ENCODE data around the gene FAM25G. TPM values are rescaled to one million over a fixed set of nuclear protein-coding genes. Genes with fewer than 3 reads are reported as not detected.
"Not testable (repeated sequence)": the region's sequence is repeated elsewhere in the genome, so short reads cannot be mapped to it uniquely, and the experiment has no call there.

FAM25G gene
- total RNA-seq, 4 donors from 2014 or later, result 41.4 to 115 (median 85.8) TPM

DNA sequence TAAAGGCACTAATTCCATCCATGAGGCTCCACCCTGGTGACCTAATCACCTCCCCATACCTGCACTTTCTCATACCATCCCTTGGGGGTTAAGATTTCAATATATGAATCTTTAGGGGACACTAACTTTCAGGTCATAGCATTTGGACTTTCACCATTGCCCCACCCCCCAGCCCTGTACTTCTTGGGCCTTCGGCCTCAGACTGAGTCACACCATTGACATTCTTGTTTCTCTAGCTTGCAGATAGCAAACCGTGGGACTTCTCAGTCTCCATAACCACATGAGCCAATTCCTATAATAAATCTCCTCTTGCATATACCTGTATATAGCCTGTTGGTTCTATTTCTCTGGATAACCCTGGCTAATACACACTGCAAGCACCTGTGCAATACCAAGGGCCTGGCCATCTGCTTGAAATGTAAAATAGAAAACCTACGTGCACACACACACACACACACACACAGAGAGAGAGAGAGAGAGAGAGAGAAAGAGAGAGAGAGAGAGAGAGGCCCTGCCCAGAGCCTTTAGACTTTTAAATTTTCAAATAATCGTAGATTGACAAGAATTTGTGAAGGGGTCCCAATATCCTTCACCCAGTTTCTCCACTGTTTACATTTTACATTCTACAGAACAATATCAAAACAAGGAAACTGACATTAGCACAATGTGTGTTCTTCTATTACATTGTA lies 32.9 kb downstream of the FAM25G start:
- WGBS, 2 donors, result 74 to 83% methylated on average over 4 of the region's 4 CpGs
- peak in 1 of 2 donors; percentile 66 for DNase-seq (ENCODE audit: low spot score in 2 of 2)
- intact Hi-C loops (cut with DNase I; ENCODE audit: low total_unique reads), result no loop called here
- no peak overlapping the region for H3K4me3 ChIP-seq (ENCODE audit: low read depth, poor library complexity, severe bottlenecking)
- TF ChIP-seq, protein P1, sequence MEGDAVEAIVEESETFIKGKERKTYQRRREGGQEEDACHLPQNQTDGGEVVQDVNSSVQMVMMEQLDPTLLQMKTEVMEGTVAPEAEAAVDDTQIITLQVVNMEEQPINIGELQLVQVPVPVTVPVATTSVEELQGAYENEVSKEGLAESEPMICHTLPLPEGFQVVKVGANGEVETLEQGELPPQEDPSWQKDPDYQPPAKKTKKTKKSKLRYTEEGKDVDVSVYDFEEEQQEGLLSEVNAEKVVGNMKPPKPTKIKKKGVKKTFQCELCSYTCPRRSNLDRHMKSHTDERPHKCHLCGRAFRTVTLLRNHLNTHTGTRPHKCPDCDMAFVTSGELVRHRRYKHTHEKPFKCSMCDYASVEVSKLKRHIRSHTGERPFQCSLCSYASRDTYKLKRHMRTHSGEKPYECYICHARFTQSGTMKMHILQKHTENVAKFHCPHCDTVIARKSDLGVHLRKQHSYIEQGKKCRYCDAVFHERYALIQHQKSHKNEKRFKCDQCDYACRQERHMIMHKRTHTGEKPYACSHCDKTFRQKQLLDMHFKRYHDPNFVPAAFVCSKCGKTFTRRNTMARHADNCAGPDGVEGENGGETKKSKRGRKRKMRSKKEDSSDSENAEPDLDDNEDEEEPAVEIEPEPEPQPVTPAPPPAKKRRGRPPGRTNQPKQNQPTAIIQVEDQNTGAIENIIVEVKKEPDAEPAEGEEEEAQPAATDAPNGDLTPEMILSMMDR (IDR thresholded peaks at IDR 0.05), result no peak
- no peak for TF ChIP-seq POLR2A (IDR thresholded peaks at IDR 0.05)

DNA sequence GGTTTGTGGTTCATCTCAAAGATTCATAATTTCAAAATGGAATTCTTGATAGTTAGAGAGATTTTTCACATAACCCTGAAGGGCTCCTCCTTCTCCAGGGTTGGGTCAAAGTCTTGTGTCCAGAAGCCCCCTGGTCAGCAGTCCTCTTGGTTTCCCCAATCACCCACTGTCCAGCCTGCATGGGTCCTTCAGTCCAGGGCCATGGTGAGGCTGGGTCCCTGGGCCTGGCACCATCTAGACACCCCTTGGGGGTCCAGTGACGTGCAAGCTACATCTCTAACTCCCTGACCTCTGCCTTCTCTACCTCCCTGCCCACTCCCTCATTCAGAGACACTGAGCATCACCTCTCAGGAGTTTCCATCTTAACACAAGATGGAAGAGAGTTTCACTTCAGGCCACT lies 33.7 kb downstream of the FAM25G start:
- intact Hi-C loops (cut with DNase I; ENCODE audit: low total_unique reads), result no loop called here
- TF ChIP-seq, protein P1 (IDR thresholded peaks at IDR 0.05), result no peak
- TF ChIP-seq POLR2A (IDR thresholded peaks at IDR 0.05), result no peak
- no peak overlapping the region for H3K4me3 ChIP-seq (ENCODE audit: low read depth, poor library complexity, severe bottlenecking)
- 92 to 95% methylated on average over 1 of the region's 1 CpG for WGBS, 2 donors
- no peak for DNase-seq (ENCODE audit: low spot score in 2 of 2)

DNA sequence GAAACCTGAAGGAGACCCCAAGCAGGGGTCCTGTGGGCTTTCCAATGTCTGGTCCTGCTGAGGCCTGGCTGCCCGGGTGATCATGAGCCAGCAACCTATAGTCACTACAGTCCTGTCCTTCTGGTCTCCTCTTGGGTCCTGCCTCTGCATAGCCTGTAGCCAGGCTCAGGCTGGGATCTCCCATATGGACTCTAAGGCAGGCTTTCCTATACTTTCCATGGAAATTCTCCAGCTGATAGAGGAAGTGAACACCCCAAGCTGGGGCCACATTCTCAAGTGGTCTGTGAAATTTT lies 34.0 kb downstream of the FAM25G start:
- intact Hi-C loops (cut with DNase I; ENCODE audit: low total_unique reads), result no loop called here
- 90 to 100% methylated on average over 1 of the region's 1 CpG for WGBS, 2 donors
- no peak overlapping the region for H3K4me3 ChIP-seq (ENCODE audit: low read depth, poor library complexity, severe bottlenecking)
- no peak for DNase-seq (ENCODE audit: low spot score in 2 of 2)
- TF ChIP-seq, protein P1 (IDR thresholded peaks at IDR 0.05), result no peak
- no peak for TF ChIP-seq POLR2A (IDR thresholded peaks at IDR 0.05)

DNA sequence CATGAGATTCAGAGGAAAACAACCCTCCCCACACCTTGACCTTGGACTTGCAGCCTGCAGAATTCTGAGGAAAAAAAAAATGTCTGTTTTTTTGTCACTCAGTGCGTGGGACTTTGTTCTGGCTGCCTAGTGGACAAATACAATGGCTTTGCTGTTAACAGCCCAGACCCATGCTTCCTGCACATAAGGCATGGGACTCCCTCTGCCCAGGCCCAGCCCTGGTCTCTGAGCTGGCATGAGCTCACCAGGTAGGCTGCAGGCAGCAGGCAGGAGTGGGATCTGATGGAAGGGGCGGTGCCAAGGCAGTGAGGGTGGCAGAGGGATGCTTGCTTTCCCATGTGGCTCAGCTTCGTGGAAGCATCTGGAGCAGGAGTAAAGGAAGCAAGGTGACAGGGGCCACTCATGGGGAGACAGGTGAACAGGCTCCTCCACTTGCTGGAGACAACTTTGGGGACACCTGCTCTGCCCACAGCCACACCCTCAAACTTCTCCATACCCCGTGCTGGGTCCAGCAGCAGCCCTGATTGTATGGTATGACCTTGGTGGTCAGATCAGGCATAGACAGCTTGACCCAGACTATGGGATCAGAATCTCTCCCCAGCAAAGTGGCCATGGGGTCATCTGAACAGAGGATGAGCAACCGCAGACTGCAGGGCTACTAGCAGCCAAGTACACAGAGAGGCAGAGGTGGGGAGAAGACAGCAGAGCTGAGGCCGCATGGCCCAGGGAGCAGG lies 34.5 kb downstream of the FAM25G start:
- intact Hi-C loops (cut with DNase I; ENCODE audit: low total_unique reads), result no loop called here
- no peak overlapping the region for H3K4me3 ChIP-seq (ENCODE audit: low read depth, poor library complexity, severe bottlenecking)
- DNase-seq (ENCODE audit: low spot score in 2 of 2), result no peak
- TF ChIP-seq, protein P1 (IDR thresholded peaks at IDR 0.05), result no peak
- TF ChIP-seq POLR2A (IDR thresholded peaks at IDR 0.05), result no peak
- 86 to 90% methylated on average over 6 of the region's 6 CpGs for WGBS, 2 donors

DNA sequence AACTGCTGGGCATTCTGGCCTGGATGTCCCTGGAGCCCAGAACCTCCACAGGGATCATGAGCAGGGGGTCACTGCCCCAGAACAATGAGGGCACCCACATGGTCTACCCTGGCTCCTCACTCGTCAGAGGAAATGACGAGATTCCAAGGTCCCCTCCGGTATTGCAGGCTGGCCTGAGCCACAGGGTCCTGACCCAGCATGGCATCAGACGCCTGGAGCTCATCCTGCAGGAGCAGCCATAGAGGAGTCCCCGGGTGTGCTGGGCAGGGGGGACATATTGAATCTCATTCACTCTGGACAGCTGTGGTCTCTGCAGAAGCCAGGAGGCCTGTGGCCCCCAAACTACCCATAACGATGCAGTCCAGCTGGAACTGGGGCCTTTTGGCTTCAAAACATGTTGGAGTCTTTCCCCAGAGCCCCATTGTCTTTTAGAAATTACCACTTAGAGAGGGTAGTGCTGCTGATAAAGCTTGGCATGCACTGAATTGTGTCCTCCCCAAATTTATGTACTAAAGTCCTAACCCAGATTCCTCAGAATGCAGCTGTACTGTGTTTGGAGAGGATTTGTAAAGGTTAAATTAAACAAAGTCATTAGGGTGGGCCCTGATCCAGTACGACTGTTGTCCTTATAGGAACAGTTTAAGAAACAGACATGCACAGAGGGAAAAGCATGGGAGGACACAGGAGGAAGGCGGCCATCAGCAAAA lies 35.3 kb downstream of the FAM25G start:
- no peak for DNase-seq (ENCODE audit: low spot score in 2 of 2)
- TF ChIP-seq, protein P1 (IDR thresholded peaks at IDR 0.05), result no peak
- no peak for TF ChIP-seq POLR2A (IDR thresholded peaks at IDR 0.05)
- 82 to 91% methylated on average over 7 to 8 of the region's 8 CpGs for WGBS, 2 donors
- H3K4me3 ChIP-seq (ENCODE audit: low read depth, poor library complexity, severe bottlenecking), result no peak overlapping the region
- intact Hi-C loops (cut with DNase I; ENCODE audit: low total_unique reads), result no loop called here

DNA sequence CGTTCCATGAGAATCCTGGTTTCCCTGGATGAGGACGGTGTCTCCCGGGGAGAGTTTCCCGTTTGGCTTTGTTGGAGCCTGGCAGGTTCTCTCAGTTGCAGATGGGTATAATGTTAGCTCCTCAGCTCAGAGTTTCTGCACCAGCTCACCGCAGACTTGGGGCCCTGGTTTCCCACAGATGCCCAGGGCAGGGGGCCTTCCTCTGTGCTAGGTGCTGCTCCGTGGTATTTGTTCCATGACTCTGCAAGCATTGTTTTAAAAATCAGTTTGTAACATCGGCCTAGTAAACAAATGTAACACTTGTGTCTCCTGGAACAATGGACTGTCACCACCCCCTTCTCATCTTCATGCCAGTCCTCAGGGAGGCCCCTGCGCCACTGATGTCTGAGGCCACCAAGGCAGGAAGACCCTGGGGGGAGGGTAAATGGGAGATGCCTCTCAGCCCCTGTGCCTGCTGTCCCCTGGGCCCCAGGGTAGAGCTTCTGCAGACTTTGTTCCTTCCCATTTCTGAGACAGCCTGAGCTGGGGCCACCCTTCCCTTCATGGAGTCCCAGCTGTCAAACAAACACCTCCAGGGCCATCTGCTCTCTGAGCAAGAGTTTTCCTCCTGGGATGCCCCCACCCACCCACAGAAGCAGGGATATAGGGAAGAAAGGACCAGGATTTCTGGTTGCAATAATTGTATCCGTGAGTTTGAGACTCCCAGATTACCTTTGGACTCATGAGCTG lies 36.0 kb downstream of the FAM25G start:
- intact Hi-C loops (cut with DNase I; ENCODE audit: low total_unique reads); H3K4me3 ChIP-seq (ENCODE audit: low read depth, poor library complexity, severe bottlenecking); DNase-seq (ENCODE audit: low spot score in 2 of 2): not testable (repeated sequence)
- WGBS, 2 donors, result 83 to 89% methylated on average over 9 of the region's 9 CpGs

Data from lower leg skin (tissue), 4 donors.